Mesodermal cell (in vitro differentiated cells): ENCODE measurements around the gene TMPRSS2.
"Not testable (repeated sequence)": the region's sequence is repeated elsewhere in the genome, so short reads cannot be mapped to it uniquely, and the experiment has no call there.

Source experiments
- H3K27ac ChIP-seq: 2 replicates; pipeline ENCODE4 v1.7.0; 2013; ENCODE audit warnings: mild to moderate bottlenecking, low read depth, low read length, moderate library complexity; ENCODE audit not compliant: severe bottlenecking
- H3K36me3 ChIP-seq: 2 replicates; pipeline ENCODE4 v1.7.1; 2013; ENCODE audit warnings: mild to moderate bottlenecking, low read length, moderate library complexity; ENCODE audit not compliant: control insufficient read depth, insufficient read depth
- H3K4me1 ChIP-seq: one replicate; pipeline ENCODE4 v1.7.1; 2013; ENCODE audit warnings: mild to moderate bottlenecking, low read length; ENCODE audit not compliant: insufficient read depth, control insufficient read depth, poor library complexity, severe bottlenecking
- H3K4me3 ChIP-seq: 2 replicates; pipeline ENCODE4 v1.7.0; 2013; ENCODE audit warnings: low read length, control low read depth, mild to moderate bottlenecking; ENCODE audit not compliant: insufficient read depth, poor library complexity, severe bottlenecking; ENCODE audit errors: extremely low read depth
- H3K9me3 ChIP-seq: 2 replicates; pipeline ENCODE4 v1.7.1; 2013; ENCODE audit warnings: mild to moderate bottlenecking, low read length, moderate library complexity; ENCODE audit not compliant: control insufficient read depth
- WGBS, 2 experiments: methylation state at CpG; one replicate each; pipeline ENCODE4 v1.1.5; 2013; ENCODE audit warnings: missing lambda C conversion rate in 2 of 2; ENCODE audit not compliant: insufficient coverage in 2 of 2; 5-methylcytosine and 5-hydroxymethylcytosine counted together

The TMPRSS2 gene

DNA sequence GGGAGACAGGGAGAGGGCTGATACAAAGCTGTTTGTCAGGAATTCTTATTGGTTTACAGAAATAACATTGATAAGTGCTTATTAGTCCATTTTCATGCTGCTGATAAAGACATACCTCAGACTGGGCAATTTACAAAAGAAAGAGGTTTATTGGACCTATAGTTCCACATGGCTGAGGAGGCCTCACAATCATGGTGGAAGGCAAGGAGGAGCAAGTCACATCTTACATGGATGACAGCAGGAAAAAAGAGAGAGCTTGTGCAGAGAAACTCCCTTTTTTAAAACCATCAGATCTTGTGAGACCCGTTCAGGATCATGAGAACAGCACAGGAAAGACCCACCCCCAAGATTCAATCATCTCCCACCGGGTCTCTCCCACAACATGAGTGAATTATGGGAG is 90.5 kb downstream of the TMPRSS2 start:
- no CpG with 5 or more reads among the region's 2 CpGs for WGBS, 2 experiments
- not testable (repeated sequence) for H3K4me3 ChIP-seq, H3K36me3 ChIP-seq, H3K9me3 ChIP-seq, H3K4me1 ChIP-seq, H3K27ac ChIP-seq
